Measurements from ENCODE around the gene ANKFY1. TPM values are rescaled to one million over a fixed set of nuclear protein-coding genes. Genes with fewer than 3 reads are reported as not detected.

Gene ANKFY1
- total and polyA plus RNA-seq, 2 donors (not counting 3 experiments of a cell fraction or from before 2014, with no cell fraction given): 30.6 to 51.1 TPM

DNA sequence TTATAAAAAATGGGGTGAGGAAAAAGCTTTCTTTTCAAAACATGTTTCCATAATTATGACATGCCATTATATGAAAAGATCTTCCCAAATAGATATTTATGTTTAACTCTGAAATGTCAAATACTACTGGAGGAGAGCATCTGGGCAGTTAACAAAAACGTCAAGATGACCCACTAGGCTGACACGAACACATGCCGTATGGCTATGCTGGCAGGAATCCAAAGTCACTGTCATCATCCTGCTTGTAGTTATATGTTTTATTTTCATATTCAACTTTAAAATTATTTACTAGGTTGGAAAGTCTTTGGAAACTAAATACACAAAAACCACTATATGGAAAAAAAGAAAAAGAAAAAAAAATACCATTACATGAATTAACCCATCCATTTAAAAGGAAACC, 27.3 kb downstream of the ANKFY1 start:
- Histone ChIP-seq H3K27me3 (ENCODE audit: control insufficient read depth in 2 of 2, insufficient read depth in 2 of 2, low read length in 2 of 2) (no peaks in the 10 kb centered on the region), H3K36me3 (ENCODE audit: control insufficient read depth in 2 of 2, extremely low read depth in 1 of 2, insufficient read depth in 2 of 2, low read length in 2 of 2) (peaks cover 6 to 19% of the 10 kb centered on the region in 2 experiments), H3K9ac (replicated peaks; ENCODE audit: extremely low read depth, insufficient read depth, low read length) (no peak overlapping the region), H3K27ac (ENCODE audit: insufficient read depth, low read depth, low read length) (no peak overlapping the region), H3K4me1 (ENCODE audit: control insufficient read depth, extremely low read depth, insufficient read depth, low read length) (no peaks in the 10 kb centered on the region), H3K4me2 (ENCODE audit: insufficient read depth, low read length) (no peak overlapping the region), H3K9me1 (replicated peaks; ENCODE audit: control insufficient read depth, extremely low read depth, insufficient read depth, low read length) (no peaks in the 10 kb centered on the region), H4K20me1 (replicated peaks; ENCODE audit: control insufficient read depth, extremely low read depth, insufficient read depth, low read length) (no peaks in the 10 kb centered on the region), H3K9me3 (replicated peaks; ENCODE audit: control insufficient read depth, insufficient read depth, low read length) (no peaks in the 10 kb centered on the region), H3K79me2 (ENCODE audit: control insufficient read depth, insufficient read depth, low read length) (no peaks in the 10 kb centered on the region), H2AFZ (ENCODE audit: low read depth, low read length) (no peak overlapping the region), H3K4me3 (replicated peaks in 1 of 3; ENCODE audit: insufficient read depth in 1 of 3, low read depth in 1 of 3, low read length in 3 of 3) (no peak overlapping the region)
- ChIA-PET POLR2A (no interaction called here), CTCF (interaction anchor here (0.8 kb wide), 1 partner anchor 14 kb away, joined by 3 read pairs; no protein-coding TSS in a partner anchor)
- intact Hi-C loops (cut with micrococcal nuclease) (no loop called here), dilution Hi-C loops (cut with MboI; ENCODE audit: extremely low pct_ligation_motif_present, low sequenced_read_pairs) (no loop called here)
- DNase-seq (ENCODE audit: low read depth, low spot score) (no peak), FAIRE-seq (no peak)
- no TSS peak for BruUV-seq (replicated peaks)
- TF ChIP-seq MYC (IDR thresholded peaks at IDR 0.05; ENCODE audit: low read depth, low read length) (no peak), POLR2AphosphoS5 (IDR thresholded peaks at IDR 0.05; ENCODE audit: insufficient read depth, low read depth, low read length) (no peak), JUN (IDR thresholded peaks at IDR 0.05; ENCODE audit: borderline replicate concordance, insufficient read depth, insufficient read length, low read depth) (no peak), FOS (IDR thresholded peaks at IDR 0.05; ENCODE audit: borderline replicate concordance, insufficient read depth, low read length) (no peak), EZH2 (IDR thresholded peaks at IDR 0.05; ENCODE audit: borderline replicate concordance, low read depth, low read length, severe bottlenecking) (no peak), POLR2A (IDR thresholded peaks at IDR 0.05; ENCODE audit: low read depth, low read length) (no peak), MAX (IDR thresholded peaks at IDR 0.05; ENCODE audit: insufficient read depth, insufficient read length) (no peak), GATA2 (IDR thresholded peaks at IDR 0.05; ENCODE audit: insufficient read depth, insufficient read length, low read depth, low read length) (no peak)
- TF ChIP-seq, protein P1, sequence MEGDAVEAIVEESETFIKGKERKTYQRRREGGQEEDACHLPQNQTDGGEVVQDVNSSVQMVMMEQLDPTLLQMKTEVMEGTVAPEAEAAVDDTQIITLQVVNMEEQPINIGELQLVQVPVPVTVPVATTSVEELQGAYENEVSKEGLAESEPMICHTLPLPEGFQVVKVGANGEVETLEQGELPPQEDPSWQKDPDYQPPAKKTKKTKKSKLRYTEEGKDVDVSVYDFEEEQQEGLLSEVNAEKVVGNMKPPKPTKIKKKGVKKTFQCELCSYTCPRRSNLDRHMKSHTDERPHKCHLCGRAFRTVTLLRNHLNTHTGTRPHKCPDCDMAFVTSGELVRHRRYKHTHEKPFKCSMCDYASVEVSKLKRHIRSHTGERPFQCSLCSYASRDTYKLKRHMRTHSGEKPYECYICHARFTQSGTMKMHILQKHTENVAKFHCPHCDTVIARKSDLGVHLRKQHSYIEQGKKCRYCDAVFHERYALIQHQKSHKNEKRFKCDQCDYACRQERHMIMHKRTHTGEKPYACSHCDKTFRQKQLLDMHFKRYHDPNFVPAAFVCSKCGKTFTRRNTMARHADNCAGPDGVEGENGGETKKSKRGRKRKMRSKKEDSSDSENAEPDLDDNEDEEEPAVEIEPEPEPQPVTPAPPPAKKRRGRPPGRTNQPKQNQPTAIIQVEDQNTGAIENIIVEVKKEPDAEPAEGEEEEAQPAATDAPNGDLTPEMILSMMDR (IDR thresholded peaks at IDR 0.05; ENCODE audit: extremely low read depth in 1 of 2, insufficient read depth in 1 of 2, low read depth in 1 of 2, low read length in 2 of 2): no peak

Data from endothelial cell of umbilical vein (primary cell).